Fibroblast of lung (primary cell): Measurements from ENCODE around the gene ZNF280C.

Source experiments
- EZH2 ChIP-seq: IDR thresholded peaks from 2 replicates; pipeline ENCODE4 v1.5.1; 2012; ENCODE audit warnings: low read length, control low read depth, mild to moderate bottlenecking; ENCODE audit errors: missing control alignments
- TF ChIP-seq, protein P1 (sequence below), 2 donors: IDR thresholded peaks in 1 of 2; conservative IDR thresholded peaks in 1 of 2; 1 replicate in 1 of 2; 2 replicates in 1 of 2; pipeline ENCODE4 v1.5.1; 2011 to 2012; ENCODE audit warnings: low read length in 2 of 2, control low read depth in 1 of 2, inconsistent platforms in 1 of 2, low read depth in 1 of 2, mild to moderate bottlenecking in 1 of 2

DNA sequence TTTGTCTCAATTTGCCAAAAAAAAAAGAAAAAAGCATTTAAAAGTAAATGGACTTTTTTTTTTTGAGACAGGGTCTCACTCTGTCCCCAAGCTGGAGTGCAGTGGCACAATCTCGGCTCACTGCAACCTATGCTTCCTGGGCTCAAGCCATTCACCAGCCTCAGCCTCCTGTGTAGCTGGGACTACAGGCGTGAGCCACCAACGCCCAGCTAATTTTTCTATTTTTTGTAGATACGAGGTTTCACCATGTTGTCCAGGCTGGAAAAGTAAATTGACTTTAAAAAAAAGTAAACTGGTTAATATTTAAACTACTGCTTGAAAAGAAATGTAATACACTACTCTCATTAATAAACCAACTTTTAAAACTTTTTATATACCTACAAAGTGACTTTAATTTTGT lies 108.9 kb downstream of the ZNF280C start:
- TF ChIP-seq, protein P1, sequence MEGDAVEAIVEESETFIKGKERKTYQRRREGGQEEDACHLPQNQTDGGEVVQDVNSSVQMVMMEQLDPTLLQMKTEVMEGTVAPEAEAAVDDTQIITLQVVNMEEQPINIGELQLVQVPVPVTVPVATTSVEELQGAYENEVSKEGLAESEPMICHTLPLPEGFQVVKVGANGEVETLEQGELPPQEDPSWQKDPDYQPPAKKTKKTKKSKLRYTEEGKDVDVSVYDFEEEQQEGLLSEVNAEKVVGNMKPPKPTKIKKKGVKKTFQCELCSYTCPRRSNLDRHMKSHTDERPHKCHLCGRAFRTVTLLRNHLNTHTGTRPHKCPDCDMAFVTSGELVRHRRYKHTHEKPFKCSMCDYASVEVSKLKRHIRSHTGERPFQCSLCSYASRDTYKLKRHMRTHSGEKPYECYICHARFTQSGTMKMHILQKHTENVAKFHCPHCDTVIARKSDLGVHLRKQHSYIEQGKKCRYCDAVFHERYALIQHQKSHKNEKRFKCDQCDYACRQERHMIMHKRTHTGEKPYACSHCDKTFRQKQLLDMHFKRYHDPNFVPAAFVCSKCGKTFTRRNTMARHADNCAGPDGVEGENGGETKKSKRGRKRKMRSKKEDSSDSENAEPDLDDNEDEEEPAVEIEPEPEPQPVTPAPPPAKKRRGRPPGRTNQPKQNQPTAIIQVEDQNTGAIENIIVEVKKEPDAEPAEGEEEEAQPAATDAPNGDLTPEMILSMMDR (conservative IDR thresholded peaks at IDR 0.05 in 1 of 2, IDR thresholded peaks at IDR 0.05 in 1 of 2; ENCODE audit: low read depth in 1 of 2, low read length in 2 of 2) = no peak
- no peak for TF ChIP-seq EZH2
